ENCODE results near the gene CNTNAP2. TPM values are rescaled to one million over a fixed set of nuclear protein-coding genes. Genes with fewer than 3 reads are reported as not detected.

CNTNAP2 gene
- total RNA-seq, 4 donors from 2014 or later, result 0.25 to 0.89 (median 0.30) TPM; not detected in 1

- Histone ChIP-seq H3K9me3 (no peaks in the 10 kb centered on the region), H3K4me3 (peak overlapping the region; percentile 45), H3K27ac (no peak overlapping the region), H3K27me3 (peaks cover 23% of the 10 kb centered on the region), H3K36me3 (no peaks in the 10 kb centered on the region), H3K4me1 (peaks cover 14% of the 10 kb centered on the region)
- TF ChIP-seq CTCF (IDR thresholded peaks at IDR 0.05), result no peak
- TF ChIP-seq POLR2AphosphoS5 (IDR thresholded peaks at IDR 0.05), result no peak
- no peak for TF ChIP-seq EP300 (IDR thresholded peaks at IDR 0.05)
- no peak for TF ChIP-seq POLR2A (IDR thresholded peaks at IDR 0.05)
- DNase-seq (ENCODE audit: low spot score in 2 of 2), result no peak
- WGBS, result 20% methylated on average over 13 of the region's 15 CpGs
Measured at GRCh38 chr7:146115548-146115850, 1.1 kb upstream of the CNTNAP2 start.

GRCh38 chr7:146115851-146116520, 615 bp upstream of the CNTNAP2 start:
- peak overlapping the region; percentile 45 for H3K4me3 ChIP-seq
- H3K9me3 ChIP-seq, result no peaks in the 10 kb centered on the region
- 3% methylated on average over 54 of the region's 62 CpGs for WGBS
- H3K4me1 ChIP-seq, result peaks cover 14% of the 10 kb centered on the region
- DNase-seq (ENCODE audit: low spot score in 2 of 2), result no peak
- no peak for TF ChIP-seq POLR2A (IDR thresholded peaks at IDR 0.05)
- TF ChIP-seq POLR2AphosphoS5 (IDR thresholded peaks at IDR 0.05), result no peak
- no peak for TF ChIP-seq CTCF (IDR thresholded peaks at IDR 0.05)
- TF ChIP-seq EP300 (IDR thresholded peaks at IDR 0.05), result no peak
- H3K27ac ChIP-seq, result no peak overlapping the region
- H3K27me3 ChIP-seq, result peaks cover 23% of the 10 kb centered on the region
- no peaks in the 10 kb centered on the region for H3K36me3 ChIP-seq

- peaks cover 23% of the 10 kb centered on the region for H3K27me3 ChIP-seq
Measured at GRCh38 chr7:146117576-146117975, 975 bp downstream of the CNTNAP2 start.

GRCh38 chr7:146119002-146119401, 2.4 kb downstream of the CNTNAP2 start:
- H3K4me1 ChIP-seq, result peaks cover 14% of the 10 kb centered on the region
- TF ChIP-seq EP300 (IDR thresholded peaks at IDR 0.05) (no peak), POLR2AphosphoS5 (IDR thresholded peaks at IDR 0.05) (no peak), POLR2A (IDR thresholded peaks at IDR 0.05) (no peak), CTCF (IDR thresholded peaks at IDR 0.05) (no peak)
- WGBS, result 79% methylated on average over 1 of the region's 1 CpG
- no peak overlapping the region for H3K27ac ChIP-seq
- H3K36me3 ChIP-seq, result no peaks in the 10 kb centered on the region
- H3K27me3 ChIP-seq, result peaks cover 23% of the 10 kb centered on the region
- no peak for DNase-seq (ENCODE audit: low spot score in 2 of 2)
- no peaks in the 10 kb centered on the region for H3K9me3 ChIP-seq
- no peak overlapping the region for H3K4me3 ChIP-seq

More at GRCh38 chr7:146117576-146117975, 975 bp downstream of the CNTNAP2 start:
- DNase-seq (ENCODE audit: low spot score in 2 of 2), result no peak
- Histone ChIP-seq H3K4me3 (no peak overlapping the region), H3K36me3 (no peaks in the 10 kb centered on the region), H3K9me3 (no peaks in the 10 kb centered on the region), H3K4me1 (peaks cover 14% of the 10 kb centered on the region), H3K27ac (no peak overlapping the region)
- 38% methylated on average over 5 of the region's 5 CpGs for WGBS
- TF ChIP-seq POLR2AphosphoS5 (IDR thresholded peaks at IDR 0.05), result no peak
- TF ChIP-seq POLR2A (IDR thresholded peaks at IDR 0.05), result no peak
- no peak for TF ChIP-seq EP300 (IDR thresholded peaks at IDR 0.05)
- TF ChIP-seq CTCF (IDR thresholded peaks at IDR 0.05), result no peak

GRCh38 chr7:146123715-146124114, 7.1 kb downstream of the CNTNAP2 start:
- 87% methylated on average over 5 of the region's 5 CpGs for WGBS
- Histone ChIP-seq H3K9me3 (no peaks in the 10 kb centered on the region), H3K4me3 (no peak overlapping the region), H3K4me1 (no peaks in the 10 kb centered on the region), H3K36me3 (no peaks in the 10 kb centered on the region), H3K27ac (no peak overlapping the region), H3K27me3 (no peaks in the 10 kb centered on the region)
- DNase-seq (ENCODE audit: low spot score in 2 of 2), result no peak
- TF ChIP-seq POLR2AphosphoS5 (IDR thresholded peaks at IDR 0.05), result no peak
- TF ChIP-seq EP300 (IDR thresholded peaks at IDR 0.05), result no peak
- TF ChIP-seq POLR2A (IDR thresholded peaks at IDR 0.05), result no peak
- TF ChIP-seq CTCF (IDR thresholded peaks at IDR 0.05), result no peak

Data from suprapubic skin (tissue), 4 donors.